HUES6 (cell line): ENCODE results near the gene TSN.
A peak's percentile ranks its signal among the peaks of the same experiment; 100 is the strongest.

Experiments
- H3K27ac ChIP-seq: 2 replicates; pipeline ENCODE4 v1.7.0; 2013; ENCODE audit warnings: low read depth, mild to moderate bottlenecking, low read length, inconsistent platforms
- H3K27me3 ChIP-seq: 2 replicates; pipeline ENCODE4 v1.6.1; 2013; ENCODE audit warnings: low read length; ENCODE audit not compliant: control insufficient read depth, insufficient read depth
- H3K36me3 ChIP-seq: 2 replicates; pipeline ENCODE4 v1.6.1; 2013; ENCODE audit warnings: low read length; ENCODE audit not compliant: control insufficient read depth, insufficient read depth
- H3K4me1 ChIP-seq: 2 replicates; pipeline ENCODE4 v1.6.1; 2013; ENCODE audit warnings: low read length; ENCODE audit not compliant: control insufficient read depth, insufficient read depth
- H3K4me3 ChIP-seq: 2 replicates; pipeline ENCODE4 v1.5.1; 2013; ENCODE audit warnings: low read depth, low read length
- H3K9ac ChIP-seq: one replicate; pipeline ENCODE4 v1.6.1; 2013; ENCODE audit warnings: mild to moderate bottlenecking, low read length
- H3K9me3 ChIP-seq: 2 replicates; pipeline ENCODE4 v1.6.1; 2013; ENCODE audit warnings: low read depth, low read length; ENCODE audit not compliant: control insufficient read depth, insufficient read depth

TSN gene

GRCh38 chr2:121746071-121746578 lies 9.3 kb upstream of the TSN start:
- no peak overlapping the region for H3K9ac ChIP-seq
- H3K27ac ChIP-seq = no peak overlapping the region
- no peaks in the 10 kb centered on the region for H3K27me3 ChIP-seq
- H3K4me1 ChIP-seq = peaks cover 8% of the 10 kb centered on the region; the same call in 1 of the 2 replicates
- H3K36me3 ChIP-seq = no peaks in the 10 kb centered on the region
- no peaks in the 10 kb centered on the region for H3K9me3 ChIP-seq
- no peak overlapping the region for H3K4me3 ChIP-seq

GRCh38 chr2:121748202-121748601 lies 7.2 kb upstream of the TSN start:
- Histone ChIP-seq H3K9me3 (no peaks in the 10 kb centered on the region), H3K9ac (no peak overlapping the region), H3K4me3 (no peak overlapping the region)

GRCh38 chr2:121754851-121755236 lies 607 bp upstream of the TSN start:
- Histone ChIP-seq H3K9ac (peak overlapping the region; percentile 95), H3K4me3 (peak overlapping the region; percentile 82), H3K4me1 (no peaks in the 10 kb centered on the region), H3K27me3 (no peaks in the 10 kb centered on the region), H3K9me3 (no peaks in the 10 kb centered on the region), H3K27ac (no peak overlapping the region), H3K36me3 (peaks cover 19% of the 10 kb centered on the region)

More at GRCh38 chr2:121748202-121748601, 7.2 kb upstream of the TSN start:
- no peaks in the 10 kb centered on the region for H3K27me3 ChIP-seq
- H3K27ac ChIP-seq = no peak overlapping the region
- no peaks in the 10 kb centered on the region for H3K36me3 ChIP-seq
- peaks cover 8% of the 10 kb centered on the region; the same call in 1 of the 2 replicates for H3K4me1 ChIP-seq

GRCh38 chr2:121764681-121765228 lies 9.3 kb downstream of the TSN start:
- no peaks in the 10 kb centered on the region for H3K4me1 ChIP-seq
- no peak overlapping the region for H3K9ac ChIP-seq
- no peak overlapping the region for H3K4me3 ChIP-seq
- H3K27ac ChIP-seq = no peak overlapping the region
- H3K27me3 ChIP-seq = no peaks in the 10 kb centered on the region
- no peaks in the 10 kb centered on the region for H3K9me3 ChIP-seq
- peaks cover 93% of the 10 kb centered on the region for H3K36me3 ChIP-seq

GRCh38 chr2:121766624-121767023 lies 11.2 kb downstream of the TSN start:
- Histone ChIP-seq H3K9me3 (no peaks in the 10 kb centered on the region), H3K9ac (no peak overlapping the region), H3K36me3 (peaks cover 77% of the 10 kb centered on the region), H3K4me1 (no peaks in the 10 kb centered on the region), H3K4me3 (no peak overlapping the region), H3K27ac (no peak overlapping the region), H3K27me3 (no peaks in the 10 kb centered on the region)

GRCh38 chr2:121768143-121768755 lies 12.8 kb downstream of the TSN start:
- Histone ChIP-seq H3K27me3 (no peaks in the 10 kb centered on the region), H3K36me3 (peaks cover 66% of the 10 kb centered on the region), H3K27ac (no peak overlapping the region), H3K4me3 (no peak overlapping the region), H3K9me3 (no peaks in the 10 kb centered on the region), H3K4me1 (no peaks in the 10 kb centered on the region), H3K9ac (no peak overlapping the region)

- H3K4me3 ChIP-seq = no peak overlapping the region
- H3K27ac ChIP-seq = no peak overlapping the region
- H3K9me3 ChIP-seq = no peaks in the 10 kb centered on the region
- no peaks in the 10 kb centered on the region for H3K27me3 ChIP-seq
- no peak overlapping the region for H3K9ac ChIP-seq
- H3K4me1 ChIP-seq = no peaks in the 10 kb centered on the region
- H3K36me3 ChIP-seq = peaks cover 27% of the 10 kb centered on the region
These were observed 16.7 kb downstream of the TSN start for GRCh38 chr2:121771976-121772742.

- H3K27me3 ChIP-seq = no peaks in the 10 kb centered on the region
- H3K27ac ChIP-seq = no peak overlapping the region
- peaks cover 8% of the 10 kb centered on the region; the same call in 1 of the 2 replicates for H3K36me3 ChIP-seq
- peaks cover 4% of the 10 kb centered on the region; the same call in 1 of the 2 replicates for H3K4me1 ChIP-seq
- no peaks in the 10 kb centered on the region for H3K9me3 ChIP-seq
- no peak overlapping the region for H3K9ac ChIP-seq
- H3K4me3 ChIP-seq = no peak overlapping the region
These were observed 18.8 kb downstream of the TSN start for GRCh38 chr2:121774235-121774634.

- Histone ChIP-seq H3K9me3 (no peaks in the 10 kb centered on the region), H3K4me3 (no peak overlapping the region), H3K27ac (no peak overlapping the region), H3K36me3 (no peaks in the 10 kb centered on the region), H3K9ac (no peak overlapping the region), H3K4me1 (peaks cover 4% of the 10 kb centered on the region; the same call in 1 of the 2 replicates), H3K27me3 (no peaks in the 10 kb centered on the region)
These were observed 20.9 kb downstream of the TSN start for GRCh38 chr2:121776361-121776760.

GRCh38 chr2:121776885-121777698 lies 21.6 kb downstream of the TSN start:
- no peaks in the 10 kb centered on the region for H3K36me3 ChIP-seq
- no peak overlapping the region for H3K27ac ChIP-seq
- no peak overlapping the region for H3K4me3 ChIP-seq
- no peaks in the 10 kb centered on the region for H3K9me3 ChIP-seq
- H3K27me3 ChIP-seq = no peaks in the 10 kb centered on the region
- H3K4me1 ChIP-seq = peaks cover 4% of the 10 kb centered on the region; the same call in 1 of the 2 replicates
- H3K9ac ChIP-seq = no peak overlapping the region
